ENCODE data around the gene RIMS4. TPM values are rescaled to one million over a fixed set of nuclear protein-coding genes. Genes with fewer than 3 reads are reported as not detected.

The RIMS4 gene
- total and polyA plus RNA-seq, 9 of the 15 experiments (the other 6 are each of a cell fraction or from before 2014, with no cell fraction given) = 0.04 TPM; not detected in 8

GRCh38 chr20:44733341-44734069, 76.8 kb downstream of the RIMS4 start (continued):
- peak; percentile 81 for TF ChIP-seq SMC3 (conservative IDR thresholded peaks at IDR 0.05; ENCODE audit: insufficient read depth, low read depth, low read length)
- TF ChIP-seq ARID2 (IDR thresholded peaks at IDR 0.05) = peak; percentile 61; the same call in 1 of the 2 replicates
- no peak for TF ChIP-seq MAFF (IDR thresholded peaks at IDR 0.05; ENCODE audit: low read length)
- TF ChIP-seq SRSF9 (IDR thresholded peaks at IDR 0.05; ENCODE audit: borderline replicate concordance, low read depth, low read length) = no peak
- TF ChIP-seq MBD2 (IDR thresholded peaks at IDR 0.05; ENCODE audit: borderline replicate concordance, low read depth) = no peak
- TF ChIP-seq, protein P1, sequence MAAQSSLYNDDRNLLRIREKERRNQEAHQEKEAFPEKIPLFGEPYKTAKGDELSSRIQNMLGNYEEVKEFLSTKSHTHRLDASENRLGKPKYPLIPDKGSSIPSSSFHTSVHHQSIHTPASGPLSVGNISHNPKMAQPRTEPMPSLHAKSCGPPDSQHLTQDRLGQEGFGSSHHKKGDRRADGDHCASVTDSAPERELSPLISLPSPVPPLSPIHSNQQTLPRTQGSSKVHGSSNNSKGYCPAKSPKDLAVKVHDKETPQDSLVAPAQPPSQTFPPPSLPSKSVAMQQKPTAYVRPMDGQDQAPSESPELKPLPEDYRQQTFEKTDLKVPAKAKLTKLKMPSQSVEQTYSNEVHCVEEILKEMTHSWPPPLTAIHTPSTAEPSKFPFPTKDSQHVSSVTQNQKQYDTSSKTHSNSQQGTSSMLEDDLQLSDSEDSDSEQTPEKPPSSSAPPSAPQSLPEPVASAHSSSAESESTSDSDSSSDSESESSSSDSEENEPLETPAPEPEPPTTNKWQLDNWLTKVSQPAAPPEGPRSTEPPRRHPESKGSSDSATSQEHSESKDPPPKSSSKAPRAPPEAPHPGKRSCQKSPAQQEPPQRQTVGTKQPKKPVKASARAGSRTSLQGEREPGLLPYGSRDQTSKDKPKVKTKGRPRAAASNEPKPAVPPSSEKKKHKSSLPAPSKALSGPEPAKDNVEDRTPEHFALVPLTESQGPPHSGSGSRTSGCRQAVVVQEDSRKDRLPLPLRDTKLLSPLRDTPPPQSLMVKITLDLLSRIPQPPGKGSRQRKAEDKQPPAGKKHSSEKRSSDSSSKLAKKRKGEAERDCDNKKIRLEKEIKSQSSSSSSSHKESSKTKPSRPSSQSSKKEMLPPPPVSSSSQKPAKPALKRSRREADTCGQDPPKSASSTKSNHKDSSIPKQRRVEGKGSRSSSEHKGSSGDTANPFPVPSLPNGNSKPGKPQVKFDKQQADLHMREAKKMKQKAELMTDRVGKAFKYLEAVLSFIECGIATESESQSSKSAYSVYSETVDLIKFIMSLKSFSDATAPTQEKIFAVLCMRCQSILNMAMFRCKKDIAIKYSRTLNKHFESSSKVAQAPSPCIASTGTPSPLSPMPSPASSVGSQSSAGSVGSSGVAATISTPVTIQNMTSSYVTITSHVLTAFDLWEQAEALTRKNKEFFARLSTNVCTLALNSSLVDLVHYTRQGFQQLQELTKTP (IDR thresholded peaks at IDR 0.05; ENCODE audit: low read depth in 1 of 2, partially characterized antibody in 2 of 2) = no peak
- TF ChIP-seq, protein P2, sequence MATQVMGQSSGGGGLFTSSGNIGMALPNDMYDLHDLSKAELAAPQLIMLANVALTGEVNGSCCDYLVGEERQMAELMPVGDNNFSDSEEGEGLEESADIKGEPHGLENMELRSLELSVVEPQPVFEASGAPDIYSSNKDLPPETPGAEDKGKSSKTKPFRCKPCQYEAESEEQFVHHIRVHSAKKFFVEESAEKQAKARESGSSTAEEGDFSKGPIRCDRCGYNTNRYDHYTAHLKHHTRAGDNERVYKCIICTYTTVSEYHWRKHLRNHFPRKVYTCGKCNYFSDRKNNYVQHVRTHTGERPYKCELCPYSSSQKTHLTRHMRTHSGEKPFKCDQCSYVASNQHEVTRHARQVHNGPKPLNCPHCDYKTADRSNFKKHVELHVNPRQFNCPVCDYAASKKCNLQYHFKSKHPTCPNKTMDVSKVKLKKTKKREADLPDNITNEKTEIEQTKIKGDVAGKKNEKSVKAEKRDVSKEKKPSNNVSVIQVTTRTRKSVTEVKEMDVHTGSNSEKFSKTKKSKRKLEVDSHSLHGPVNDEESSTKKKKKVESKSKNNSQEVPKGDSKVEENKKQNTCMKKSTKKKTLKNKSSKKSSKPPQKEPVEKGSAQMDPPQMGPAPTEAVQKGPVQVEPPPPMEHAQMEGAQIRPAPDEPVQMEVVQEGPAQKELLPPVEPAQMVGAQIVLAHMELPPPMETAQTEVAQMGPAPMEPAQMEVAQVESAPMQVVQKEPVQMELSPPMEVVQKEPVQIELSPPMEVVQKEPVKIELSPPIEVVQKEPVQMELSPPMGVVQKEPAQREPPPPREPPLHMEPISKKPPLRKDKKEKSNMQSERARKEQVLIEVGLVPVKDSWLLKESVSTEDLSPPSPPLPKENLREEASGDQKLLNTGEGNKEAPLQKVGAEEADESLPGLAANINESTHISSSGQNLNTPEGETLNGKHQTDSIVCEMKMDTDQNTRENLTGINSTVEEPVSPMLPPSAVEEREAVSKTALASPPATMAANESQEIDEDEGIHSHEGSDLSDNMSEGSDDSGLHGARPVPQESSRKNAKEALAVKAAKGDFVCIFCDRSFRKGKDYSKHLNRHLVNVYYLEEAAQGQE (IDR thresholded peaks at IDR 0.05; ENCODE audit: borderline replicate concordance) = peak; percentile 79
- TF ChIP-seq, protein P2 (CRISPR knock-in tag; IDR thresholded peaks at IDR 0.05; ENCODE audit: low read depth) = no peak
- TF ChIP-seq GTF2E2 (tag; IDR thresholded peaks at IDR 0.05) = no peak
- TF ChIP-seq PTTG1 (tag; IDR thresholded peaks at IDR 0.05; ENCODE audit: low read depth) = 0 out of 2 replicates have a peak, but pooled peaks have one; percentile 29
